ENCODE data around the gene TOX3.

Gene TOX3

DNA sequence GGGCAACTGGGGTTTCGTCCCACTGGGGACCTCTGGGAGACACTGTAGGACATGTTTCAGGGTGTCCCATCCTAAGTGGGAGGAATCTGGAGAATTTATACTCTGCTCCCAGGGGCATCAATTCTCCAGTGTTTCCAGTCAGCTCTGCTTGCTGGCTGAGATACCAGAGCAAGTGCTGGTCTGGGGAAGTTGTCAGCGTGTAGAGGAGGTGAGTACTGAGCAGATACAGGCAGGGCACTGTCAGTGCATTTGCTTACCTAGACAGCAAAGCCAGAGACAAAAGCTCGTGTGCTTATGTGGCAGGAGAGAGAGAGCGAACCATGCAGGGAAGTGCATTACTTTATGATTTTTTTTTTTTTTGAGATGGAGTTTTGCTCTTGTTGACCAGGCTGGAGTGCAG is 20.2 kb upstream of the TOX3 start:
- no peak for DNase-seq (ENCODE audit: extremely low spot score)
- ChIA-PET POLR2A (no interaction called here), CTCF (no interaction called here)
- TF ChIP-seq, protein P1, sequence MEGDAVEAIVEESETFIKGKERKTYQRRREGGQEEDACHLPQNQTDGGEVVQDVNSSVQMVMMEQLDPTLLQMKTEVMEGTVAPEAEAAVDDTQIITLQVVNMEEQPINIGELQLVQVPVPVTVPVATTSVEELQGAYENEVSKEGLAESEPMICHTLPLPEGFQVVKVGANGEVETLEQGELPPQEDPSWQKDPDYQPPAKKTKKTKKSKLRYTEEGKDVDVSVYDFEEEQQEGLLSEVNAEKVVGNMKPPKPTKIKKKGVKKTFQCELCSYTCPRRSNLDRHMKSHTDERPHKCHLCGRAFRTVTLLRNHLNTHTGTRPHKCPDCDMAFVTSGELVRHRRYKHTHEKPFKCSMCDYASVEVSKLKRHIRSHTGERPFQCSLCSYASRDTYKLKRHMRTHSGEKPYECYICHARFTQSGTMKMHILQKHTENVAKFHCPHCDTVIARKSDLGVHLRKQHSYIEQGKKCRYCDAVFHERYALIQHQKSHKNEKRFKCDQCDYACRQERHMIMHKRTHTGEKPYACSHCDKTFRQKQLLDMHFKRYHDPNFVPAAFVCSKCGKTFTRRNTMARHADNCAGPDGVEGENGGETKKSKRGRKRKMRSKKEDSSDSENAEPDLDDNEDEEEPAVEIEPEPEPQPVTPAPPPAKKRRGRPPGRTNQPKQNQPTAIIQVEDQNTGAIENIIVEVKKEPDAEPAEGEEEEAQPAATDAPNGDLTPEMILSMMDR (IDR thresholded peaks at IDR 0.05; ENCODE audit: control extremely low read depth, extremely low read depth, low read depth, missing control alignments), result no peak

DNA sequence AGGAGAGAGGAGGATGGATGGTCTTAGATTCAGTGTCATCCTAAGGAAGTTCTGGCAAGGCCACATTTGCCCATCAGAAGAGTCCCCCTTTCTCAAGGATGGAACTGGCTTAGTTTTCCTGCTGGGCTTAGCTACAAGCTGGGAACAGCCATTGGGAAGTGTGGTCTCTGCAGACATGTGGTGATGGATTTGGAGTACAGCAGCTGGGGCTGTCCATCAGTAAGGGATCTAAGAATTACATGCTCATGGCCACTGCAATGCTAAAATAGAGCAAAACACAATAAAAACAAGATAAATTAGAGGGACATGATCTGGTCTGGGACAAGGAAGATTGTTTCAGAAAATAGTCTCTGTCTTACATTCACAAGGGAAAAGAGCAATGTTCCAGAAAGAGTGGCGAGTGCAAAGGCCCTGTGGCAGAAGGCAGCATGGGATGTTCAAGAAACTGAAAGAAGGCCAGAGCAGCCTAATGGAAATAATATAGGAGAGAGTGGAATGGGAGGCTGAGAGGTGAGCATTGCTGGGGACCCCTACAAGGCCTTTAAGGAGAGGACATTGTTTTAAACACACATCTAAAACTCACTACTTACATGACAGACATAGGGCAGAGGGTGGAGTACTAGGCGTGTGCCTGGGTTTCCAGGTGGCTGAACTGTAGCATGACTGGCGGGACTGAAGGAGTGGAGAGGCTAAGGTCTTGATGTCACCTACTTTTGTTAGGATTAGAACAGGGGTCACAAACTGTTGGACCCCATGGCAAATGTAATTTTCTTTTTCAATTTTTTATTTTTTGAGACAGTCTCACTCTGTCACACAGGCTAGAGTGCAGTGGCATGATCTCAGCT is 17.0 kb upstream of the TOX3 start:
- DNase-seq (ENCODE audit: extremely low spot score), result no peak
- TF ChIP-seq, protein P1 (IDR thresholded peaks at IDR 0.05; ENCODE audit: control extremely low read depth, extremely low read depth, low read depth, missing control alignments), result no peak
- ChIA-PET CTCF (no interaction called here), POLR2A (no interaction called here)

DNA sequence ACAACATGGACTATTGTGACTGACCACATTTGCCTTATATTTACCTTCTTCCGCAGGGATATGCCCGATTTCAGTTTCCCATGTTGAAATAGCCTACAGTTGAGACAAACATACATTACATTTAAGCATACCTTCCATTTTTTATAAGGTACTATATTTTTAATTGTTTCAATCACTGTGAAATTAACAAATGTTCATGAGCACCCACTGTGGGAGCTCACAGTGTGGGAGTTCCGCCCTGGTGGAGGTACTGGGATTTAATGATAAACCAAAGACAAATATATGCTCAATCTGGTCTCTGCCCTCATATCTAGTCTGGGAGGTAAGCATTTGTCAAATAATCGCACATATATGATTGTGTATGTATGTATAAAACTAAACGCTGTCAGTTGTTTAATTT is 15.8 kb upstream of the TOX3 start:
- TF ChIP-seq, protein P1 (IDR thresholded peaks at IDR 0.05; ENCODE audit: control extremely low read depth, extremely low read depth, low read depth, missing control alignments), result no peak
- ChIA-PET POLR2A (no interaction called here), CTCF (no interaction called here)
- DNase-seq (ENCODE audit: extremely low spot score), result no peak

DNA sequence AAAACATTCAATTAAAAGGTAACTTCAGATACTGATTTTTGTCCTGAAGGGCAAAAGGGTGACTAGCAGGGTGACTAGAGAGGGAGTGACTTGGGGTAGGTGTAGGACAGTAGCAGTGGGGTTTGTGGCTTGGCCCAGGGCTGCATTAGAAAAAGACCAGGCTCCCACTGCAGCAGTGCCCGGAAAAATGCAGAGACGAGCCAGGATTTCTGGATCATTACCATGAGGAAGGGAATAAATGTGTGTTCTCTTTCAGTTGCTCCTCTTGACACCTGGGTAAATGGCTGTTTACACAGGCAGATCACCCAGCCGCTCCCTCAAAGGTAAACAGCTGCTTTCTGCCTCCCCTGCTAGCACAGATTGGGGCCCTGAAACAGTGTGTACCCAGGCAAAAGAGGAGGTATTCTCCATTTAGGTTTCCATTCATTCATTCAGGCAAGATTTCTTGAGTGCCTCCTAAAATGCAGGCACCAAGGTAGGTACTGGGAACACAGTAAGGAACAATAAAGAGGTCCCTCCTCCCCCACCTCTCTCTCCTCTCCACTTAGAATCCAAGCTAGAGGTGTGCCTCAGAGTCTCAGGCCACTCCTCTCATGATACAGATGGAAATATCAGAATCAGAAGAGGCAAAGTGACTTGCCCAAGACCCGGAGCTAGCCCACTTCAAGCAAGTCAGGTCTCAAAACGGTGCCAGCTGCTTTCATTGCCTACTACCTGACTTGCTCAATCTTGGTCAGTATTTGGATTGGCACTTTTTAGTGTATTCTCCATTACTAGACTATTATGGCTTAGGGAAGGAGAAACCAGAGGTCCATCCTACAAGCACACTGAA is 15.2 kb upstream of the TOX3 start:
- CTCF ChIA-PET, result no interaction called here
- no peak for DNase-seq (ENCODE audit: extremely low spot score)

DNA sequence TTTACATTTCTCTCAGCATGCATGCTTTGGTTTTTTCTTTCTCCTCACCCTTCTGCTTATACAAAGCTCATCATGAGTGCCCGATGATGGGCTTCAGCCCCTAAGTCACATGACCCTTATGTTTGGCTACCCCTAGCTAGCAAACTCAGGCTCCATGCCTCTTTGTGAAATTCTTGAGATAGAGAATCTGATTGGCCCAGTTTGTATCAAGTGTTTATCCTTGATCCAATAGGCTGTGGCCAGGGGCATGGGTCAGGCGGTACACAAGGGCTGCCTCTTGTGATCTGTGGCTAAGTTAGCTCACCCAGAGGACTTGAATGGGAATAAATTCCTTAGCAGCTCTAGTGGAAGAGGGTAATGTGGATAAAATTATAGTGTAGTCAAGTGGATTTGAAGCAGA is 11.5 kb upstream of the TOX3 start:
- CTCF ChIA-PET, result interaction anchor here (0.8 kb wide), 1 partner anchor 9 kb away, joined by 3 read pairs; no protein-coding TSS in a partner anchor
- no peak for DNase-seq (ENCODE audit: extremely low spot score)
- TF ChIP-seq, protein P1 (IDR thresholded peaks at IDR 0.05; ENCODE audit: control extremely low read depth, extremely low read depth, low read depth, missing control alignments), result no peak
- POLR2A ChIA-PET, result no interaction called here

More for the DNA sequence above, 15.2 kb upstream of the TOX3 start:
- POLR2A ChIA-PET, result no interaction called here
- TF ChIP-seq, protein P1 (IDR thresholded peaks at IDR 0.05; ENCODE audit: control extremely low read depth, extremely low read depth, low read depth, missing control alignments), result no peak

DNA sequence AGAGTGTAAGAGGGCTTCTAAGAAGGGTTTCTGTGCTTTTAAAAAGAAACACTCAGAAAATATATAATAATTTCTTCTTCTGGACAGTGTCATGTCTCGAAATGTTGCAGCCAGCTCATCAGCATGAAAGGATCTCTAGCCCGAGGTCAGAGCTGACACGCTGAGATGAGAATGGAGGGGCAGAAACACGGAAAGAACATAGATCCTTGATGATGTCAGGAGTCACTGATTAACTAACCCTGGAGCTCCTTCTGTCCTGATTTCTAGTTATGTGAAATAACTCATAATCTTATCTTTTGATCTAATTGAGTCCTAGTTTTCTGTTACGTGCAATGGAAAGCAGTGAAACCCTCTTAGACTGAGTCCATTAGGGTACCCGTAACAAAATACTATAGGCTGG is 10.3 kb upstream of the TOX3 start:
- ChIA-PET CTCF (interaction anchor here (1.0 kb wide), 1 partner anchor 9 kb away, joined by 4 read pairs; no protein-coding TSS in a partner anchor), POLR2A (no interaction called here)
- DNase-seq (ENCODE audit: extremely low spot score), result no peak
- TF ChIP-seq, protein P1 (IDR thresholded peaks at IDR 0.05; ENCODE audit: control extremely low read depth, extremely low read depth, low read depth, missing control alignments), result no peak

Data from GM10248 (cell line).